ENCODE measurements around the gene MCTS1. TPM values are rescaled to one million over a fixed set of nuclear protein-coding genes. Genes with fewer than 3 reads are reported as not detected.

Gene MCTS1, protein sequence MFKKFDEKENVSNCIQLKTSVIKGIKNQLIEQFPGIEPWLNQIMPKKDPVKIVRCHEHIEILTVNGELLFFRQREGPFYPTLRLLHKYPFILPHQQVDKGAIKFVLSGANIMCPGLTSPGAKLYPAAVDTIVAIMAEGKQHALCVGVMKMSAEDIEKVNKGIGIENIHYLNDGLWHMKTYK
- 110 TPM for total RNA-seq (2021; ENCODE audit: unreplicated experiment)
- 57.0 TPM for polyA plus RNA-seq (2012; ENCODE audit: insufficient read length)
- Bru-seq, nascent RNA = percentile 90 among the genes with signal in this experiment
- percentile 90 among the genes with signal in this experiment for BruChase-seq, experiment 1, labeled RNA remaining after a 2-hour chase
- BruChase-seq, experiment 2, labeled RNA remaining after a 6-hour chase = percentile 92 among the genes with signal in this experiment
- long read RNA-seq, transcript MCTS1-202 (6 exons, 1,018 nt) = major isoform, 53 of 68 reads
- long read RNA-seq, partial matches to known transcripts = 2 of 68 reads
- long read RNA-seq, other reads (novel, unspliced or antisense) = 11 of 68 reads

- no TSS peak for BruUV-seq (replicated peaks)
- POLR2A ChIA-PET = interaction anchor here (0.7 to 1.4 kb wide), 2 partner anchors 42 to 120 kb away, joined by 8 to 36 read pairs; partner anchors contain the start of gene CUL4B
- TF ChIP-seq SIN3A (IDR thresholded peaks at IDR 0.05; ENCODE audit: borderline replicate concordance, insufficient read depth, low read depth, low read length) = peak; percentile 73; the same call in 1 of the 2 replicates
- TF ChIP-seq TCF7L2 (IDR thresholded peaks at IDR 0.05; ENCODE audit: low read depth, low read length) = peak; percentile 93
- TF ChIP-seq, protein P1, sequence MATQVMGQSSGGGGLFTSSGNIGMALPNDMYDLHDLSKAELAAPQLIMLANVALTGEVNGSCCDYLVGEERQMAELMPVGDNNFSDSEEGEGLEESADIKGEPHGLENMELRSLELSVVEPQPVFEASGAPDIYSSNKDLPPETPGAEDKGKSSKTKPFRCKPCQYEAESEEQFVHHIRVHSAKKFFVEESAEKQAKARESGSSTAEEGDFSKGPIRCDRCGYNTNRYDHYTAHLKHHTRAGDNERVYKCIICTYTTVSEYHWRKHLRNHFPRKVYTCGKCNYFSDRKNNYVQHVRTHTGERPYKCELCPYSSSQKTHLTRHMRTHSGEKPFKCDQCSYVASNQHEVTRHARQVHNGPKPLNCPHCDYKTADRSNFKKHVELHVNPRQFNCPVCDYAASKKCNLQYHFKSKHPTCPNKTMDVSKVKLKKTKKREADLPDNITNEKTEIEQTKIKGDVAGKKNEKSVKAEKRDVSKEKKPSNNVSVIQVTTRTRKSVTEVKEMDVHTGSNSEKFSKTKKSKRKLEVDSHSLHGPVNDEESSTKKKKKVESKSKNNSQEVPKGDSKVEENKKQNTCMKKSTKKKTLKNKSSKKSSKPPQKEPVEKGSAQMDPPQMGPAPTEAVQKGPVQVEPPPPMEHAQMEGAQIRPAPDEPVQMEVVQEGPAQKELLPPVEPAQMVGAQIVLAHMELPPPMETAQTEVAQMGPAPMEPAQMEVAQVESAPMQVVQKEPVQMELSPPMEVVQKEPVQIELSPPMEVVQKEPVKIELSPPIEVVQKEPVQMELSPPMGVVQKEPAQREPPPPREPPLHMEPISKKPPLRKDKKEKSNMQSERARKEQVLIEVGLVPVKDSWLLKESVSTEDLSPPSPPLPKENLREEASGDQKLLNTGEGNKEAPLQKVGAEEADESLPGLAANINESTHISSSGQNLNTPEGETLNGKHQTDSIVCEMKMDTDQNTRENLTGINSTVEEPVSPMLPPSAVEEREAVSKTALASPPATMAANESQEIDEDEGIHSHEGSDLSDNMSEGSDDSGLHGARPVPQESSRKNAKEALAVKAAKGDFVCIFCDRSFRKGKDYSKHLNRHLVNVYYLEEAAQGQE (IDR thresholded peaks at IDR 0.05; ENCODE audit: insufficient read depth in 1 of 2, low read depth in 2 of 2, low read length in 1 of 2) = no peak
- TF ChIP-seq CTCF (IDR thresholded peaks at IDR 0.05) = no peak
- peak; percentile 84 for TF ChIP-seq POLR2AphosphoS5 (IDR thresholded peaks at IDR 0.05; ENCODE audit: low read depth, low read length)
- peak; percentile 100 for ATAC-seq
- Histone ChIP-seq H3K36me3 (ENCODE audit: control insufficient read depth, insufficient read depth, low read length) (peaks cover 4% of the 10 kb centered on the region), H3K27ac (ENCODE audit: low read length) (peak within 1 kb of the TSS; percentile 97), H3K9me3 (ENCODE audit: control insufficient read depth, insufficient read depth, low read depth, low read length) (no peaks in the 10 kb centered on the region), H3K27me3 (ENCODE audit: control insufficient read depth, insufficient read depth, low read length) (no peaks in the 10 kb centered on the region), H3K4me3 (ENCODE audit: low read depth in 2 of 2, low read length in 2 of 2) (peak within 1 kb of the TSS; percentile 93 to 94), H3K4me1 (ENCODE audit: control insufficient read depth, insufficient read depth, low read length) (0 out of 2 replicates have a peak, but pooled peaks cover 4% of the 10 kb centered on the region)
- intact Hi-C loops (cut with micrococcal nuclease; ENCODE audit: unreplicated experiment) = no loop called here
- CTCF ChIA-PET = no interaction called here
- in situ Hi-C loops (cut with HindIII; ENCODE audit: low pct_unique_long_range_greater_than_20kb, low sequenced_read_pairs) = no loop called here
- DNase-seq (ENCODE audit: low read depth, low spot score) = peak; percentile 93
These were observed at the start of gene MCTS1 for GRCh38 chrX:120603707-120604360. TSS of gene MCTS1 (plus strand) at chrX:120604101. CDS start at chrX:120604237, 136 bp downstream.

DNA sequence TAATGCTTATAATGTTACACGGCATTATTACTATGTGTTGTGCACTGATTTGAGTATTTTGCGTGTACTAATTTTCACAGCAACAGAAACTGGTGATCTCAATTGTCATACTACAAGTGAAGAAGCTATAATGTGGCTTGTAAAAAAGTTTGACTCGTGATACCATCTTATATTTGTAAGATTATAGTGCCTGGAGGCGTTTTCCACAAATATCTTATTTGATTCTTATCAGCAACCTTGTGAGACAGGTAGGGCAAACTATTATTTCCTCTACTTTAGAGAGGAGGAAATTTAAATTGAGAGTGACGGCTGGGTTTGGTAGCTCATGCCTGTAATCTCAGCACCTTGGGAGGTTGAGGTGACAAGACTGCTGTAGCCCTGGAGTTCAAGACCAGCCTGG lies 47.6 kb upstream of the MCTS1 start:
- ATAC-seq = no peak
- BruUV-seq (replicated peaks) = no TSS peak
- Histone ChIP-seq H3K36me3 (ENCODE audit: control insufficient read depth, insufficient read depth, low read length) (peaks cover 17% of the 10 kb centered on the region; the same call in 1 of the 2 replicates), H3K9me3 (ENCODE audit: control insufficient read depth, insufficient read depth, low read depth, low read length) (no peaks in the 10 kb centered on the region), H3K27me3 (ENCODE audit: control insufficient read depth, insufficient read depth, low read length) (no peaks in the 10 kb centered on the region), H3K27ac (ENCODE audit: low read length) (no peak overlapping the region), H3K4me1 (ENCODE audit: control insufficient read depth, insufficient read depth, low read length) (peaks cover 8% of the 10 kb centered on the region), H3K4me3 (ENCODE audit: low read depth in 2 of 2, low read length in 2 of 2) (no peak overlapping the region)
- DNase-seq (ENCODE audit: low read depth, low spot score) = no peak
- in situ Hi-C loops (cut with HindIII; ENCODE audit: low pct_unique_long_range_greater_than_20kb, low sequenced_read_pairs) (no loop called here), intact Hi-C loops (cut with micrococcal nuclease; ENCODE audit: unreplicated experiment) (no loop called here)
- no peak for TF ChIP-seq TCF7L2 (IDR thresholded peaks at IDR 0.05; ENCODE audit: low read depth, low read length)
- no peak for TF ChIP-seq SIN3A (IDR thresholded peaks at IDR 0.05; ENCODE audit: borderline replicate concordance, insufficient read depth, low read depth, low read length)
- TF ChIP-seq POLR2AphosphoS5 (IDR thresholded peaks at IDR 0.05; ENCODE audit: low read depth, low read length) = no peak
- no peak for TF ChIP-seq CTCF (IDR thresholded peaks at IDR 0.05)
- TF ChIP-seq, protein P1 (IDR thresholded peaks at IDR 0.05; ENCODE audit: insufficient read depth in 1 of 2, low read depth in 2 of 2, low read length in 1 of 2) = no peak
- POLR2A ChIA-PET = no interaction called here
- CTCF ChIA-PET = no interaction called here

All from Panc1 (cell line).